Panc1 (cell line): ENCODE results near the gene CLDN15.

ENCODE experiments used
- POLR2AphosphoS5 ChIP-seq: IDR thresholded peaks from 2 replicates; pipeline ENCODE4 v1.6.1; 2012; ENCODE audit warnings: mild to moderate bottlenecking, low read depth, low read length, moderate library complexity
- TF ChIP-seq, protein P1 (sequence below): fragments of 450-650 bp; IDR thresholded peaks from 2 replicates; pipeline ENCODE4 v1.5.1; 2017; ENCODE audit warnings: mild to moderate bottlenecking

DNA sequence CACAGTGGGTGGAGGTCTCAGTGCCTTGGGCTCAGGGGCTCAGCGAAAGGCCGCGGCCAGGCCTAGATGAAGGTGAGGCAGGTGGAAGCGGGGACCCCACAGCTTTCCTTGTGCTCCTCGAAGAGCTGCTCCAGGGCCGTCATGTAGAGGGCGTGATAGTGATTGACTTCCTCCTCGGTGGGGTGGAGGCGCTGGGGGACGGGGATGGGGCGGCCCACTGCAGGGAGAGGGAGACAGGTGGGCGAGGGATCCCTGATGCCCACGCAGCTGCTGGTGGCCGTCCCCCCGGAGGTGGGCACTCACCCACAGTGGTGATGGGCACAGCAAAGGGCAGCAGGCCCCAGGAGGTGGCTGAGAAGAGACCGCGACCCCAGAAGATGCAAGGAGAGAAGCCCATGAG, 41.7 kb downstream of the CLDN15 start:
- TF ChIP-seq, protein P1, sequence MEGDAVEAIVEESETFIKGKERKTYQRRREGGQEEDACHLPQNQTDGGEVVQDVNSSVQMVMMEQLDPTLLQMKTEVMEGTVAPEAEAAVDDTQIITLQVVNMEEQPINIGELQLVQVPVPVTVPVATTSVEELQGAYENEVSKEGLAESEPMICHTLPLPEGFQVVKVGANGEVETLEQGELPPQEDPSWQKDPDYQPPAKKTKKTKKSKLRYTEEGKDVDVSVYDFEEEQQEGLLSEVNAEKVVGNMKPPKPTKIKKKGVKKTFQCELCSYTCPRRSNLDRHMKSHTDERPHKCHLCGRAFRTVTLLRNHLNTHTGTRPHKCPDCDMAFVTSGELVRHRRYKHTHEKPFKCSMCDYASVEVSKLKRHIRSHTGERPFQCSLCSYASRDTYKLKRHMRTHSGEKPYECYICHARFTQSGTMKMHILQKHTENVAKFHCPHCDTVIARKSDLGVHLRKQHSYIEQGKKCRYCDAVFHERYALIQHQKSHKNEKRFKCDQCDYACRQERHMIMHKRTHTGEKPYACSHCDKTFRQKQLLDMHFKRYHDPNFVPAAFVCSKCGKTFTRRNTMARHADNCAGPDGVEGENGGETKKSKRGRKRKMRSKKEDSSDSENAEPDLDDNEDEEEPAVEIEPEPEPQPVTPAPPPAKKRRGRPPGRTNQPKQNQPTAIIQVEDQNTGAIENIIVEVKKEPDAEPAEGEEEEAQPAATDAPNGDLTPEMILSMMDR = no peak
- no peak for TF ChIP-seq POLR2AphosphoS5
